Psoas muscle (tissue), 8 donors: ENCODE measurements around the gene CHURC1. TPM values are rescaled to one million over a fixed set of nuclear protein-coding genes. Genes with fewer than 3 reads are reported as not detected.
A peak's percentile ranks its signal among the peaks of the same experiment; 100 is the strongest.

Source experiments
- ATAC-seq, 4 donors: fragments of 200-7000 bp; cut with Tn5 transposase; one replicate each; pipeline ENCODE4 v1.9.1; 2020; ENCODE audit warnings: moderate library complexity in 3 of 4, mild to moderate bottlenecking in 2 of 4
- DNase-seq, 2 donors: peaks; one replicate each; pipeline ENCODE4 v3.0.0-alpha.2; 2020
- H3K27ac ChIP-seq: fragments of 200-600 bp; one replicate; pipeline ENCODE4 v1.8.0; 2022
- H3K27me3 ChIP-seq, 3 donors: fragments of 200-600 bp in 1 of 3; one replicate each; pipeline versions ENCODE4 v1.6.1 to v1.8.0; 2013 to 2022; ENCODE audit warnings: low read length in 2 of 3, mild to moderate bottlenecking in 2 of 3, moderate library complexity in 1 of 3; ENCODE audit not compliant: insufficient read depth in 3 of 3
- H3K36me3 ChIP-seq, 2 donors: fragments of 200-600 bp in 1 of 2; one replicate each; pipeline versions ENCODE4 v1.6.1 to v1.8.0; 2013 to 2022; ENCODE audit warnings: low read depth in 1 of 2, mild to moderate bottlenecking in 1 of 2, moderate library complexity in 1 of 2; ENCODE audit not compliant: insufficient read depth in 1 of 2
- H3K4me1 ChIP-seq: fragments of 200-600 bp; one replicate; pipeline ENCODE4 v1.8.0; 2022
- H3K4me3 ChIP-seq: fragments of 200-600 bp; one replicate; pipeline ENCODE4 v1.8.0; 2022; ENCODE audit warnings: mild to moderate bottlenecking
- H3K9me3 ChIP-seq: fragments of 200-600 bp; one replicate; pipeline ENCODE4 v1.8.0; 2022
- WGBS, 3 donors: extraction: QIAGEN DNeasy Blood & Tissue Kit; methylation state at CpG; one replicate each; pipeline versions ENCODE4 v1.1.6 to v1.1.7; 2013; 5-methylcytosine and 5-hydroxymethylcytosine counted together
- intact Hi-C, 2 donors: fragments of 100-400 bp; cut with DNase I; formaldehyde crosslinking; loops; one replicate each; pipeline versions ENCODE4 v1.11.0 to v1.14.2; 2022
- polyA plus RNA-seq, 3 donors: library from polyadenylated mRNA; stranded (reverse); fragments of 200-250 nt; gene quantifications; one replicate each; pipeline ENCODE4 v1.2.3, GENCODE V29; 2013
- total RNA-seq, 4 donors: library from RNA; stranded (reverse); fragmentation: NEBNext Ultra II Directional in 2 of 4; extraction: Animal tissue kit (Norgen Biotek cat#: 25700) in 2 of 4; gene quantifications; one replicate each; pipeline versions ENCODE4 v1.2.1 to v1.2.4, GENCODE V29; 2021 to 2023
- TF ChIP-seq, protein P1 (sequence below): fragments of 200-600 bp; IDR thresholded peaks from one replicate; pipeline ENCODE4 v1.8.0; 2022; ENCODE audit warnings: antibody characterized with exemption
- donor health status: healthy with polysubstance abuse.
- donor health status: DM: no; HTN: no; CAD: no; lungs with moderate emphysema.
- donor health status: Bipolar disorder and iron deficiency.
- donor health status: healthy.
- donor health status: DM: yes; HTN: yes; CAD: no.
- donor health status: DM: no; HTN: no; CAD: no.
- donor health status: DM: no; HTN: no; CAD: no.
- donor health status: DM: yes; HTN: yes; CAD: no.

CHURC1 gene
- total and polyA plus RNA-seq, 7 donors: 31.4 to 112 (median 77.9) TPM

GRCh38 chr14:64926398-64926995 lies 12.2 kb downstream of the CHURC1 start:
- ATAC-seq: no peak
- WGBS, 3 donors: 63 to 68% (median 64%) methylated on average over 4 of the region's 4 CpGs
- DNase-seq: no peak

GRCh38 chr14:64927031-64927430 lies 12.8 kb downstream of the CHURC1 start:
- H3K4me3 ChIP-seq: no peak overlapping the region
- H3K27me3 ChIP-seq: no peaks in the 10 kb centered on the region
- H3K27ac ChIP-seq: peak overlapping the region; percentile 64
- H3K4me1 ChIP-seq: peaks cover 42% of the 10 kb centered on the region
- 66 to 88% (median 70%) methylated on average over 3 of the region's 3 CpGs for WGBS, 3 donors
- no peak for ATAC-seq
- intact Hi-C loops: loop anchor here in 1 of 2 donors (5.0 kb wide), 1 partner anchor 40 kb away; no protein-coding TSS in a partner anchor
- peaks cover 3 to 59% of the 10 kb centered on the region in 2 donors for H3K36me3 ChIP-seq
- TF ChIP-seq, protein P1, sequence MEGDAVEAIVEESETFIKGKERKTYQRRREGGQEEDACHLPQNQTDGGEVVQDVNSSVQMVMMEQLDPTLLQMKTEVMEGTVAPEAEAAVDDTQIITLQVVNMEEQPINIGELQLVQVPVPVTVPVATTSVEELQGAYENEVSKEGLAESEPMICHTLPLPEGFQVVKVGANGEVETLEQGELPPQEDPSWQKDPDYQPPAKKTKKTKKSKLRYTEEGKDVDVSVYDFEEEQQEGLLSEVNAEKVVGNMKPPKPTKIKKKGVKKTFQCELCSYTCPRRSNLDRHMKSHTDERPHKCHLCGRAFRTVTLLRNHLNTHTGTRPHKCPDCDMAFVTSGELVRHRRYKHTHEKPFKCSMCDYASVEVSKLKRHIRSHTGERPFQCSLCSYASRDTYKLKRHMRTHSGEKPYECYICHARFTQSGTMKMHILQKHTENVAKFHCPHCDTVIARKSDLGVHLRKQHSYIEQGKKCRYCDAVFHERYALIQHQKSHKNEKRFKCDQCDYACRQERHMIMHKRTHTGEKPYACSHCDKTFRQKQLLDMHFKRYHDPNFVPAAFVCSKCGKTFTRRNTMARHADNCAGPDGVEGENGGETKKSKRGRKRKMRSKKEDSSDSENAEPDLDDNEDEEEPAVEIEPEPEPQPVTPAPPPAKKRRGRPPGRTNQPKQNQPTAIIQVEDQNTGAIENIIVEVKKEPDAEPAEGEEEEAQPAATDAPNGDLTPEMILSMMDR: no peak
- no peak for DNase-seq
- H3K9me3 ChIP-seq: no peaks in the 10 kb centered on the region

More at GRCh38 chr14:64926398-64926995, 12.2 kb downstream of the CHURC1 start:
- TF ChIP-seq, protein P1: no peak
- peaks cover 3 to 55% of the 10 kb centered on the region in 2 donors for H3K36me3 ChIP-seq
- no peak overlapping the region for H3K4me3 ChIP-seq
- H3K9me3 ChIP-seq: no peaks in the 10 kb centered on the region
- intact Hi-C loops: loop anchor here in 1 of 2 donors (5.0 kb wide), 1 partner anchor 41 kb away; no protein-coding TSS in a partner anchor
- peak overlapping the region; percentile 64 for H3K27ac ChIP-seq
- H3K4me1 ChIP-seq: peaks cover 42% of the 10 kb centered on the region
- H3K27me3 ChIP-seq: no peaks in the 10 kb centered on the region

GRCh38 chr14:64928239-64929013 lies 14.2 kb downstream of the CHURC1 start:
- H3K27me3 ChIP-seq: no peaks in the 10 kb centered on the region
- ATAC-seq: no peak
- H3K27ac ChIP-seq: peak overlapping the region; percentile 72
- H3K4me3 ChIP-seq: no peak overlapping the region
- peaks cover 40% of the 10 kb centered on the region for H3K4me1 ChIP-seq
- no peaks in the 10 kb centered on the region for H3K9me3 ChIP-seq
- no peak for DNase-seq
- intact Hi-C loops: loop anchor here in 1 of 2 donors (5.0 kb wide), 1 partner anchor 39 kb away; no protein-coding TSS in a partner anchor
- peaks cover 5 to 67% of the 10 kb centered on the region in 2 donors for H3K36me3 ChIP-seq
- 81 to 84% (median 84%) methylated on average over 7 of the region's 7 CpGs for WGBS, 3 donors
- TF ChIP-seq, protein P1: no peak

GRCh38 chr14:64929014-64929359 lies 14.7 kb downstream of the CHURC1 start:
- intact Hi-C loops: loop anchor here in 1 of 2 donors (5.0 kb wide), 1 partner anchor 38 kb away; no protein-coding TSS in a partner anchor
- no peak for ATAC-seq
- Histone ChIP-seq H3K4me1 (peaks cover 41% of the 10 kb centered on the region), H3K36me3 (peaks cover 5 to 70% of the 10 kb centered on the region in 2 donors), H3K27ac (peak overlapping the region; percentile 72), H3K4me3 (no peak overlapping the region), H3K9me3 (no peaks in the 10 kb centered on the region), H3K27me3 (no peaks in the 10 kb centered on the region)
- TF ChIP-seq, protein P1: no peak
- no peak for DNase-seq
- WGBS, 3 donors: 96 to 100% (median 96%) methylated on average over 3 of the region's 3 CpGs
